PFSK-1 (cell line): ENCODE results near the gene FKBP5.

Source experiments
- FOXP2 ChIP-seq: optimal IDR thresholded peaks from 2 replicates; pipeline ENCODE3; 2011; ENCODE audit warnings: borderline replicate concordance, control low read depth, inconsistent platforms; ENCODE audit not compliant: insufficient read depth; ENCODE audit errors: extremely low read length, extremely low read depth
- POLR2AphosphoS5 ChIP-seq: IDR thresholded peaks from 2 replicates; pipeline ENCODE4 v1.6.1; 2012; ENCODE audit warnings: low read depth, mild to moderate bottlenecking, control low read depth, low read length, moderate library complexity
- REST ChIP-seq, 2 experiments: IDR thresholded peaks; 2 replicates each; pipeline versions ENCODE4 v1.6.1 to v1.8.0; 2011 to 2012; ENCODE audit warnings: low read depth in 2 of 2, low read length in 2 of 2, control low read depth in 1 of 2, inconsistent platforms in 1 of 2, mild to moderate bottlenecking in 1 of 2, moderate library complexity in 1 of 2; ENCODE audit not compliant: insufficient read depth in 1 of 2
- SIN3A ChIP-seq: IDR thresholded peaks from 2 replicates; pipeline ENCODE4 v1.6.1; 2012; ENCODE audit warnings: mild to moderate bottlenecking, low read length, moderate library complexity, borderline replicate concordance; ENCODE audit not compliant: insufficient read depth
- TAF1 ChIP-seq: IDR thresholded peaks from 2 replicates; pipeline ENCODE4 v1.6.1; 2012; ENCODE audit warnings: low read length, control low read depth, borderline replicate concordance; ENCODE audit not compliant: insufficient read depth

Gene FKBP5

GRCh38 chr6:35735452-35735851 lies 46.7 kb upstream of the FKBP5 start:
- TF ChIP-seq TAF1 (no peak), POLR2AphosphoS5 (no peak), FOXP2 (no peak), SIN3A (no peak), REST (IDR thresholded peaks at IDR 0.05; ENCODE audit: insufficient read depth in 1 of 2, low read depth in 2 of 2, low read length in 2 of 2) (no peak)

- TF ChIP-seq TAF1 = no peak
- no peak for TF ChIP-seq REST (IDR thresholded peaks at IDR 0.05; ENCODE audit: insufficient read depth in 1 of 2, low read depth in 2 of 2, low read length in 2 of 2)
- TF ChIP-seq SIN3A = no peak
- no peak for TF ChIP-seq POLR2AphosphoS5
- no peak for TF ChIP-seq FOXP2
Observed at GRCh38 chr6:35733633-35734032, 44.9 kb upstream of the FKBP5 start.

- TF ChIP-seq TAF1 (no peak), SIN3A (peak; percentile 54; the same call in 1 of the 2 replicates), POLR2AphosphoS5 (peak; percentile 72), FOXP2 (no peak), REST (IDR thresholded peaks at IDR 0.05; ENCODE audit: insufficient read depth in 1 of 2, low read depth in 2 of 2, low read length in 2 of 2) (no peak)
Observed at GRCh38 chr6:35731736-35732532, 43.2 kb upstream of the FKBP5 start.

- no peak for TF ChIP-seq REST (IDR thresholded peaks at IDR 0.05; ENCODE audit: insufficient read depth in 1 of 2, low read depth in 2 of 2, low read length in 2 of 2)
- 0 out of 2 replicates have a peak, but pooled peaks have one; percentile 9 for TF ChIP-seq TAF1
- no peak for TF ChIP-seq SIN3A
Observed at GRCh38 chr6:35731414-35731735, 42.7 kb upstream of the FKBP5 start.
